ENCODE data around the gene SLFN12L. TPM values are rescaled to one million over a fixed set of nuclear protein-coding genes. Genes with fewer than 3 reads are reported as not detected.

Gene SLFN12L
- total RNA-seq, 1 donor from 2014 or later: 2.4 TPM

DNA sequence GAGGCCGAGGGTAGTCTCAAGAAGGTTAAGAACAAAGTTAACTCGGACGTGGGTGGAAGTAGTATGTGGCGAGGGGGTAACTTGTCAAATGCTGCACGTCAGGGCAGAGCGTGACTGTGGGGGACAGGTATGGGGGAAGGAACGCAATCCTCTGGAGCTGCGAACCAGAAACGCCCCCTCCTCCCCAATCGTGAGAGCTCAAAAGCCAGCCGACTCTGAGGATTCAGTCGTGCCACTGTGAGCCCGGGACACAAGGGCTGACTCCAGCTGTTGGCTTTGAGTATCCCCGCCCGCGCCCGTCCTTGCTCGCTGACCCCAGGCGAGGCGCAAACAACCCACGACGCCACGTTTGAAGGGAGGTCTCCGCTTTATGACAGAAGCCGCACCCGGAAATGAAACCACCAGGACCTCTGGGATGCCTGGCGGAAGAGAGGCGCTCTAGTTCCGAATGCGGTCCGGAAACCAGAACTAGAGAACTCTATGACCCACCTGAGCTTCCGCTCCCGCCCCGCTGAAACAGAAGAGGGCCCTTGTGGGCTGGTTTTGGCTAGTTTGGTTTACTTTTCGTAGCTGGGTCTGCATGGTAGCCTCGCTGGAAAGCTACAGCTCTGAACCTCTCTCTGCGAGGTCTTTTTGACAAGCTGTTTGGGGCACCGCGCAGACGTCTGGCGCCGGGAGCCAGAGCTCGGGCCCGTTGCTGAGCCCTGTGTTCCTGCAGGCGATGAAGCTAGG lies 40.9 kb upstream of the SLFN12L start, which contains the start of gene PEX12:
Gene PEX12, minus strand, starts transcription at position 375 of the 732 bp plus-strand sequence. CDS start 550 bp downstream, outside the sequence.
- CTCF ChIA-PET: interaction anchor here (0.8 to 2.0 kb wide), 7 partner anchors 9 to 266 kb away, joined by 3 to 7 read pairs (median 3); partner anchors contain the start of genes AP2B1 and TAF15
- H3K9me3 Mint-ChIP-seq: no peaks in the 10 kb centered on the region
- POLR2A ChIA-PET: interaction anchor here (0.6 to 4.5 kb wide), 23 partner anchors 8 to 970 kb away, joined by 3 to 96 read pairs (median 5); partner anchors contain the start of genes AP2B1, CCT6B, LIG3 and SLFN13

DNA sequence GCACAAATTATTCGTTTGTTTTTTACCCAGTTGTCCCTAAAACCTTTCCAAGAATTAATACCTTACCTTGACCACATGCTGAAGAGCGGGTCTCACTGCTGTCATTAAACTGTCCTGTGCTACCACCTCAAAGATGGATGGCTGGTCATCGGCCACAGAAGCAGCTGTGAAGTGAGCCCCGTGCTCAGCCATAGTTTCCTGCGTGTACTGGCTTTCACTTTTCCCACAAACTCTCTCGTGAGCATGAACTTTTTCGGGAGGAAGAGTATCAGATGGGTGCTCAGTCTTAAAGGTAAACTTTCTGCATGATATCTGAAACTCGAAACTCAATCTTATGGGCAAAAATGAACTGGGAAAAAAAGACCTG lies 40.3 kb upstream of the SLFN12L start:
- peaks cover 26% of the 10 kb centered on the region for H3K4me1 Mint-ChIP-seq
- intact Hi-C loops (cut with micrococcal nuclease): loop anchor here (1.0 to 5.0 kb wide), 5 partner anchors 9 to 436 kb away; partner anchors contain the start of genes AP2B1, NLE1 and SLFN5
- CTCF ChIA-PET: interaction anchor here (1.0 to 1.3 kb wide), 4 partner anchors 10 to 265 kb away, joined by 3 to 4 read pairs (median 3); partner anchors contain the start of gene TAF15
- POLR2A ChIA-PET: interaction anchor here (0.9 to 4.5 kb wide), 15 partner anchors 10 to 616 kb away, joined by 3 to 96 read pairs (median 7); partner anchors contain the start of genes AP2B1, CCT6B, LIG3 and SLFN13
- DNase-seq (no peak), ATAC-seq (ENCODE audit: low read depth) (no peak)
- peak overlapping the region; percentile 96 for H3K4me3 Mint-ChIP-seq
- H3K27me3 Mint-ChIP-seq: no peaks in the 10 kb centered on the region
- H3K9me3 Mint-ChIP-seq: no peaks in the 10 kb centered on the region
- no peak for TF ChIP-seq CTCF (IDR thresholded peaks at IDR 0.05)
- H3K36me3 Mint-ChIP-seq (ENCODE audit: low read depth): peaks cover 32% of the 10 kb centered on the region
- peak overlapping the region; percentile 98 for H3K27ac Mint-ChIP-seq

More for the DNA sequence above, 40.9 kb upstream of the SLFN12L start, which contains the start of gene PEX12:
- Mint-ChIP-seq H3K27me3 (no peaks in the 10 kb centered on the region), H3K36me3 (ENCODE audit: low read depth) (peaks cover 32% of the 10 kb centered on the region), H3K4me3 (peak within 1 kb of the TSS; percentile 96), H3K4me1 (peaks cover 26% of the 10 kb centered on the region), H3K27ac (peak within 1 kb of the TSS; percentile 98)
- no peak for TF ChIP-seq CTCF (IDR thresholded peaks at IDR 0.05)
- DNase-seq: peak; percentile 71
- ATAC-seq (ENCODE audit: low read depth): peak; percentile 95
- intact Hi-C loops (cut with micrococcal nuclease): loop anchor here (1.0 to 5.0 kb wide), 5 partner anchors 9 to 436 kb away; partner anchors contain the start of genes AP2B1, NLE1 and SLFN5

DNA sequence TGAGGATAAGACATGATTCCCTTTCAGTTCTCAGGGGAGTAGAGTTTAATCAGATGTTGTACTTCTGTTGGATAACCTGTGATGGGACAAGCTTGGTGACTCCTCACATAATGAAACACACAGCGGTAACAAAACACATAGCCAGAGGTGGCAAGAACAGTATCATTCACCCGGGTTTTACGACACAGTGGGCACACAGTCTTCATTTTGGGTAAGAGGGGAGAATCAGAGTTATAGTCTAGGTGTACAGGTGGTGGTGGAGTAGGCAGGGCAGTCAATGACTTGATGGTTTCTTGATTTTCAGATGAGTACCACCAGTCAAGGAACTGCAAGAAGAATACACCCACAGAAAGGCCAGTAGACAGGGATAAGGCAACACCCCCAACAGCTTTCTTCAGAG lies 38.3 kb upstream of the SLFN12L start:
- H3K9me3 Mint-ChIP-seq: no peaks in the 10 kb centered on the region
- DNase-seq (no peak), ATAC-seq (ENCODE audit: low read depth) (no peak)
- no peak overlapping the region for H3K27ac Mint-ChIP-seq
- CTCF ChIA-PET: no interaction called here
- POLR2A ChIA-PET: interaction anchor here (1.5 to 4.5 kb wide), 3 partner anchors 8 to 35 kb away, joined by 5 to 96 read pairs (median 49); partner anchors contain the start of gene AP2B1
- intact Hi-C loops (cut with micrococcal nuclease): loop anchor here (5.0 kb wide), 1 partner anchor 433 kb away; the partner anchor contains the start of gene NLE1
- H3K4me3 Mint-ChIP-seq: no peak overlapping the region
- no peak for TF ChIP-seq CTCF (IDR thresholded peaks at IDR 0.05)
- H3K4me1 Mint-ChIP-seq: peaks cover 26% of the 10 kb centered on the region
- H3K27me3 Mint-ChIP-seq: no peaks in the 10 kb centered on the region
- peaks cover 34% of the 10 kb centered on the region for H3K36me3 Mint-ChIP-seq (ENCODE audit: low read depth)

DNA sequence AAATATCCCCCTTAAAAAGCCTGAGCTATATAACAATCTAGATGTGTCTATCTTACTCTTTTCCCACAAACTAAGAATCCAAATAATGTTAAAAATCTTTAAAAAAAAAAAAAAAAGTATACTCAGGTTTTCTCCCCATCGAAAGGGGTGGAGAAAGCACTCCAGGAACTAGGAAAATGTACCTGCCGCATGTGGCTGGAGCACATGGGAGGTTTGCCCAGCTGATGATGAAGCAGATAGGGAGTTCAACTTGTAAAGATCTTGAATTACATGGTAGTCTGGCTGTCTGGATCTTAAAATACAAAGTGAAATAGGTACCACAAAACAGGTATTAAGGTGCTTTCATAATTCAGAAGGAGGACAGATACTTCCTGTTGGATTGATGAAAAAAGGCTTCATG lies 31.9 kb upstream of the SLFN12L start:
- ChIA-PET POLR2A (interaction anchor here (0.6 to 3.8 kb wide), 2 partner anchors 8 to 159 kb away, joined by 3 to 49 read pairs; partner anchors contain the start of gene PEX12), CTCF (no interaction called here)
- no peaks in the 10 kb centered on the region for H3K9me3 Mint-ChIP-seq
- H3K36me3 Mint-ChIP-seq (ENCODE audit: low read depth): peaks cover 14% of the 10 kb centered on the region
- intact Hi-C loops (cut with micrococcal nuclease): no loop called here
- H3K27me3 Mint-ChIP-seq: no peaks in the 10 kb centered on the region
- H3K27ac Mint-ChIP-seq: no peak overlapping the region
- peak overlapping the region; percentile 49 for H3K4me3 Mint-ChIP-seq
- H3K4me1 Mint-ChIP-seq: peaks cover 25% of the 10 kb centered on the region
- ATAC-seq (ENCODE audit: low read depth) (no peak), DNase-seq (no peak)
- TF ChIP-seq CTCF (IDR thresholded peaks at IDR 0.05): no peak
